ENCODE data around the gene UBAP1L.
"Not testable (repeated sequence)": the region's sequence is repeated elsewhere in the genome, so short reads cannot be mapped to it uniquely, and the experiment has no call there.

Gene UBAP1L

GRCh38 chr15:65095747-65096104, 19.3 kb downstream of the UBAP1L start:
- no peak for DNase-seq (ENCODE audit: extremely low spot score)
- no peak for TF ChIP-seq CTCF (IDR thresholded peaks at IDR 0.05; ENCODE audit: control extremely low read depth, extremely low read depth, low read depth, missing control alignments)
- POLR2A ChIA-PET = no interaction called here
- CTCF ChIA-PET = interaction anchor here (1.4 to 1.6 kb wide), 2 partner anchors 9 to 43 kb away, joined by 5 to 7 read pairs; no protein-coding TSS in a partner anchor

GRCh38 chr15:65095011-65095746, 19.8 kb downstream of the UBAP1L start:
- CTCF ChIA-PET = interaction anchor here (1.4 to 1.6 kb wide), 2 partner anchors 9 to 42 kb away, joined by 5 to 7 read pairs; no protein-coding TSS in a partner anchor
- POLR2A ChIA-PET = no interaction called here
- no peak for DNase-seq (ENCODE audit: extremely low spot score)
- no peak for TF ChIP-seq CTCF (IDR thresholded peaks at IDR 0.05; ENCODE audit: control extremely low read depth, extremely low read depth, low read depth, missing control alignments)

- POLR2A ChIA-PET = no interaction called here
- no peak for TF ChIP-seq CTCF (IDR thresholded peaks at IDR 0.05; ENCODE audit: control extremely low read depth, extremely low read depth, low read depth, missing control alignments)
Measured at GRCh38 chr15:65094294-65094995, 20.6 kb downstream of the UBAP1L start.

GRCh38 chr15:65093793-65094170, 21.2 kb downstream of the UBAP1L start:
- POLR2A ChIA-PET; DNase-seq (ENCODE audit: extremely low spot score); CTCF ChIA-PET: not testable (repeated sequence)

More at GRCh38 chr15:65094294-65094995, 20.6 kb downstream of the UBAP1L start:
- CTCF ChIA-PET = interaction anchor here (1.6 kb wide), 1 partner anchor 41 kb away, joined by 7 read pairs; no protein-coding TSS in a partner anchor
- no peak for DNase-seq (ENCODE audit: extremely low spot score)

GRCh38 chr15:65092911-65093792, 21.8 kb downstream of the UBAP1L start:
- DNase-seq (ENCODE audit: extremely low spot score) = no peak
- no peak for TF ChIP-seq CTCF (IDR thresholded peaks at IDR 0.05; ENCODE audit: control extremely low read depth, extremely low read depth, low read depth, missing control alignments)
- POLR2A ChIA-PET = no interaction called here
- CTCF ChIA-PET = interaction anchor here (2.1 kb wide), 1 partner anchor 9 kb away, joined by 6 read pairs; no protein-coding TSS in a partner anchor

GRCh38 chr15:65091946-65092770, 22.8 kb downstream of the UBAP1L start:
- ChIA-PET POLR2A (no interaction called here), CTCF (interaction anchor here (1.0 to 2.1 kb wide), 3 partner anchors 10 to 58 kb away, joined by 3 to 6 read pairs (median 3); no protein-coding TSS in a partner anchor)
- no peak for DNase-seq (ENCODE audit: extremely low spot score)
- TF ChIP-seq CTCF (IDR thresholded peaks at IDR 0.05; ENCODE audit: control extremely low read depth, extremely low read depth, low read depth, missing control alignments) = no peak
